ENCODE results near the gene CACNA1G.

DNA sequence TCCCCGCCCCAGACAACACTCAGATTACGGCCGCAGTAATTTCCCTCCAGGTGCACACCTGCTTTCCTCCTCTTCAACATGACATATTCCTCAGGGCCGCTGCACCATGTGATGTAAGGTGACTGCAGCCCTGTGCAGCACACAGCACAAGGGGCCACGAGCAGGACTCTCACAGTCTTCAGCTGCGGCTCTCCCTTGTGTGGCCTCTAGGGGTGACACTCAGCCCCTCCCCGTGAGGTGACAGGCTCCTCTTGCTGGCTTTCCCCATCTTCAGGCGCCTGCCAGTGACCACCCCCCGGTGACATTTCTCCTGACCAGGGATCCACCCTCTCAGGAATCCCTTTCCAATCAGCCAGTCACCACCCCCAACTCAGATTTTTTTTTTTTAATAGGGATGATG lies 42.8 kb downstream of the CACNA1G start:
- no peak for TF ChIP-seq EZH2 (IDR thresholded peaks at IDR 0.05; ENCODE audit: borderline replicate concordance, insufficient read depth, low read length, poor library complexity, severe bottlenecking)
- TF ChIP-seq EP300 (conservative IDR thresholded peaks at IDR 0.05; ENCODE audit: poor library complexity, severe bottlenecking), result no peak
- TF ChIP-seq RAD21 (conservative IDR thresholded peaks at IDR 0.05), result no peak
- TF ChIP-seq CTCF (IDR thresholded peaks at IDR 0.05; ENCODE audit: poor library complexity, severe bottlenecking), result no peak
- no peak for TF ChIP-seq TAF1 (IDR thresholded peaks at IDR 0.05; ENCODE audit: low read depth)
- TF ChIP-seq REST (IDR thresholded peaks at IDR 0.05; ENCODE audit: borderline replicate concordance), result no peak
- TF ChIP-seq POLR2AphosphoS5 (IDR thresholded peaks at IDR 0.05), result no peak
- TF ChIP-seq MXI1 (conservative IDR thresholded peaks at IDR 0.05; ENCODE audit: poor library complexity, severe bottlenecking), result no peak

All from neural cell (in vitro differentiated cells).